Mucosa of descending colon (tissue), 3 donors: Measurements from ENCODE around the gene MYH6. TPM values are rescaled to one million over a fixed set of nuclear protein-coding genes. Genes with fewer than 3 reads are reported as not detected.

ENCODE experiments used
- ATAC-seq: fragments of 200-7000 bp; cut with Tn5 transposase; one replicate; pipeline ENCODE4 v1.9.1; 2020; ENCODE audit warnings: mild to moderate bottlenecking, moderate library complexity
- DNase-seq, 3 donors: peaks; one replicate each; pipeline ENCODE4 v3.0.0-alpha.2; 2020
- H3K36me3 ChIP-seq: fragments of 200-600 bp; one replicate; pipeline ENCODE4 v1.8.0; 2021; ENCODE audit warnings: low read depth, mild to moderate bottlenecking
- H3K4me1 ChIP-seq: fragments of 200-600 bp; one replicate; pipeline ENCODE4 v1.8.0; 2021; ENCODE audit warnings: low read depth, mild to moderate bottlenecking
- H3K4me3 ChIP-seq: fragments of 200-600 bp; one replicate; pipeline ENCODE4 v1.8.0; 2021; ENCODE audit warnings: mild to moderate bottlenecking
- H3K9me3 ChIP-seq: fragments of 200-600 bp; one replicate; pipeline ENCODE4 v1.8.0; 2021; ENCODE audit warnings: mild to moderate bottlenecking
- CTCF ChIP-seq: fragments of 200-600 bp; IDR thresholded peaks from one replicate; pipeline ENCODE4 v1.8.0; 2022; ENCODE audit warnings: antibody characterized with exemption, mild to moderate bottlenecking
- intact Hi-C, 2 donors: fragments of 100-400 bp; cut with DNase I in 1 of 2; cut with micrococcal nuclease in 1 of 2; formaldehyde crosslinking; loops; one replicate each; pipeline versions ENCODE4 v1.11.0 to v1.11.1; 2022; cut with DNase I, micrococcal nuclease
- total RNA-seq, 3 donors: library from RNA; stranded (reverse); fragmentation: NEBNext Ultra II Directional in 2 of 3; extraction: Animal tissue kit (Norgen Biotek cat#: 25700) in 2 of 3; gene quantifications; one replicate each; pipeline versions ENCODE4 v1.2.1 to v1.2.4, GENCODE V29; 2021 to 2023
- donor health status: DM: no; HTN: no; CAD: no; lungs with moderate emphysema.
- donor health status: DM: no; HTN: no; CAD: no.
- donor health status: DM: no; HTN: yes; CAD: no.

MYH6 gene
- total RNA-seq, 3 donors from 2014 or later = 0.09 to 1.4 TPM; not detected in 1

- intact Hi-C loops = loop anchor here in 1 of 2 donors (5.0 kb wide), 1 partner anchor 49 kb away; no protein-coding TSS in a partner anchor
- ATAC-seq = no peak
- H3K4me3 ChIP-seq = no peak within 1 kb of the TSS
These were observed 31.4 kb downstream of the MYH6 start, which contains the start of gene CMTM5 for GRCh38 chr14:23376482-23377197. TSS of gene CMTM5 (plus strand) at chr14:23377046. CDS start at chr14:23377252, 206 bp downstream.

GRCh38 chr14:23375527-23376251 lies 32.4 kb downstream of the MYH6 start:
- ATAC-seq (no peak), DNase-seq (no peak)
- intact Hi-C loops = loop anchor here in 1 of 2 donors (5.0 kb wide), 1 partner anchor 48 kb away; no protein-coding TSS in a partner anchor
- no peaks in the 10 kb centered on the region for H3K9me3 ChIP-seq
- TF ChIP-seq CTCF = no peak
- no peaks in the 10 kb centered on the region for H3K36me3 ChIP-seq
- no peak overlapping the region for H3K4me3 ChIP-seq
- no peaks in the 10 kb centered on the region for H3K4me1 ChIP-seq

More at GRCh38 chr14:23376482-23377197, 31.4 kb downstream of the MYH6 start, which contains the start of gene CMTM5:
- Histone ChIP-seq H3K36me3 (no peaks in the 10 kb centered on the region), H3K9me3 (no peaks in the 10 kb centered on the region), H3K4me1 (no peaks in the 10 kb centered on the region)
- DNase-seq = no peak
- no peak for TF ChIP-seq CTCF

- intact Hi-C loops = no loop called here
These were observed 35.0 kb downstream of the MYH6 start for GRCh38 chr14:23373041-23373440.

GRCh38 chr14:23372509-23372908 lies 35.6 kb downstream of the MYH6 start, which contains the start of gene IL25:
TSS of gene IL25 (plus strand) at chr14:23372809.
- no peak within 1 kb of the TSS for H3K4me3 ChIP-seq
- intact Hi-C loops = no loop called here
- no peaks in the 10 kb centered on the region for H3K4me1 ChIP-seq
- no peak for DNase-seq
- TF ChIP-seq CTCF = no peak
- no peaks in the 10 kb centered on the region for H3K9me3 ChIP-seq
- H3K36me3 ChIP-seq = no peaks in the 10 kb centered on the region
- no peak for ATAC-seq

More at GRCh38 chr14:23373041-23373440, 35.0 kb downstream of the MYH6 start:
- ATAC-seq = no peak
- no peak for TF ChIP-seq CTCF
- Histone ChIP-seq H3K4me3 (no peak overlapping the region), H3K9me3 (no peaks in the 10 kb centered on the region), H3K4me1 (no peaks in the 10 kb centered on the region), H3K36me3 (no peaks in the 10 kb centered on the region)
- no peak for DNase-seq

- DNase-seq (no peak), ATAC-seq (no peak)
- intact Hi-C loops = no loop called here
- TF ChIP-seq CTCF = no peak
- Histone ChIP-seq H3K9me3 (no peaks in the 10 kb centered on the region), H3K4me1 (no peaks in the 10 kb centered on the region), H3K4me3 (no peak overlapping the region), H3K36me3 (no peaks in the 10 kb centered on the region)
These were observed 36.2 kb downstream of the MYH6 start for GRCh38 chr14:23371865-23372264.
